GM19455 (cell line): ENCODE data around the gene STOM.

Experiments used
- ATAC-seq: cut with Tn5 transposase; IDR thresholded peaks from one replicate; pipeline ENCODE4 v1.9.1; 2021; ENCODE audit not compliant: unreplicated experiment

Gene STOM

GRCh38 chr9:121322737-121323448, 47.2 kb downstream of the STOM start:
- ATAC-seq = no peak

DNA sequence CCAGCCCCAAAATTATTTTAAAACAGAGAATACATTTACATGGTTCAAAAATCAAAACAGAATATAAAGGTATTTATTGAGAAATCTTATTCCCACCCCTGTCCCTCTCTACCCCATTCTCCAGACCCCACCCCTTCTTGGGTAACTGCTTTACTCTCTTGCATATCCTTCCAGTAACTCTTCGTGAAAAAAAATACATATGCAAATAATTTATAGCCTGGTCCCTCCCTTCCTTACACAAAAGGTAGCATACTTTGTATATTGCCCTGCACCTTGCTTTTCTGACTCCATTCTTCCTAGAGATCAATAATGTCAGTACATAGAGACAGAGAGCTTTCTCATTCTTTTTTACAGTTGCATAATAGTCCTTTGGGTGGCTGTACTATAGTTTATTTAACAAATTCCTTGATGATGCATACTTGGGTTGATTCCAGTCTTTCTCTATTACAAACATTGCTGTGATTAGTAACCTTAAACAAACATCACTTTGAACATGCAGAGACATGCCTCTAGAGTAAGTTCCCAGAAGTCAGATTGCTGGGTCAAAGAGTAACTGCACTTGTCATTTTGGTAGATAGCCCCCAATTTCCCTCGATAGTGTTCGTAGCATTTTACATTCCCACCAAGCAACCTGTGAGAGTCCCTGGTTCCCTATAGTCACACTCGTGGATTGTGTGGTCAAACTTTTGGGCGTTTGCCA, 47.9 kb downstream of the STOM start:
- no peak for ATAC-seq

DNA sequence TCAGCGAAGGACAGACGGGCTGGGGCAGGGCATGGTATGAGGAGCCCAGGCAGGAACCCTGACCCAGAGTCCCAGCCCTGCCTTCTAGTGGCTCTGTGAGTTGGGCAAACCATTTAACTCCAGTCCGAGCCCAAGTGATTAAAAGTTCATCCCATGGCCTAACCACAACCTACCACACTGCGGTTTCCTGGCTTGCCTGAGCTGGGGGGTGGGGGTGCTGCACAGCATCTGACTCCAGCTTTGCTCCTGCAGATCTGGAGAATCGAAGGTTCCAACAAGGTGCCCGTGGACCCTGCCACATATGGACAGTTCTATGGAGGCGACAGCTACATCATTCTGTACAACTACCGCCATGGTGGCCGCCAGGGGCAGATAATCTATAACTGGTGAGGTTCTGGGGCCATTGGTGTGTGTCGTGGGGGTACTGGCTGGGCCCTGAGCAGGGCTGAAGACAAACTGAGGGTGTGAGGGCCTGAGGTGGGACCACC, 49.0 kb downstream of the STOM start:
- no peak for ATAC-seq

DNA sequence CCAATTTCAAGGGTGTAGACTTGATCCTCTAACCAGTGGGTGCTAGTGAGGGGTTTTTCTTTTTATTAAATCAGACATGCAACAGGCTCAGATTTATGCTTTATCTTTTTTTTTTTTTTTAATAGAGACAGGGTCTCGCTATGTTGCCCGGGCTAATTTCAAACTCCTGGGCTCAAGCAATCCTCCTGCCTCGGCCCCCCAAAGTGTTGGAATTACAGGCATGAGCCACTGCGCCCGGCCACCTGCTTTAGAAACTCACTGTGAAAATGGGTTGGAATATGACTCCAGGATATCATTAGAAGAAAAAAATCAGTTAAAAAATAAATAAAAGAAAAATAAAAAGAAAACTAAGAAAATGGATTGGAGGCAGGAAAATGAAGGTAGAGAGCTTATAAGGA, 50.7 kb downstream of the STOM start:
- ATAC-seq = no peak

- ATAC-seq = no peak
These were observed 51.2 kb downstream of the STOM start for GRCh38 chr9:121318631-121319382.

GRCh38 chr9:121317737-121318630, 52.1 kb downstream of the STOM start:
- ATAC-seq = no peak

DNA sequence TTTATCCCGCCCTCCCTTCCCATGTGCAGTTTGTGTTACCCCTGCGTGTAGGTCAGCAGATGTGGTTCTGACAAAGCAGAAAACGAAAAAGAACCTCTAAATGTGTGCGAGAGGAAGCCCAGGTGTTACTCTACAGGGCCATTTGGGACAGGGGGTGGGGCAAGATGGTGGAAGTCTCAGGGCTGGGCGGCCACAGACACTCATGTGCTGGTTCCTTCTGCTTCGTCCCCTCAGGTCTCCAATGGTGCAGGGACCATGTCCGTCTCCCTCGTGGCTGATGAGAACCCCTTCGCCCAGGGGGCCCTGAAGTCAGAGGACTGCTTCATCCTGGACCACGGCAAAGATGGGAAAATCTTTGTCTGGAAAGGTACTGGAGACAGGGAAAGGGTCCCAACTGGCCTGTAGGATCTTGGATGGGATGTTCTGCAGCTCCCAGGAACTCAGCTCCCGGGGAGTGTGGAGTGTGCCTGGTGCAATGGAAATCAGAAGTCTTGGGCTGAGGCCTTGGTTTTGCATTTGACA, 53.1 kb downstream of the STOM start:
- no peak for ATAC-seq

GRCh38 chr9:121316378-121316777, 53.7 kb downstream of the STOM start:
- no peak for ATAC-seq

DNA sequence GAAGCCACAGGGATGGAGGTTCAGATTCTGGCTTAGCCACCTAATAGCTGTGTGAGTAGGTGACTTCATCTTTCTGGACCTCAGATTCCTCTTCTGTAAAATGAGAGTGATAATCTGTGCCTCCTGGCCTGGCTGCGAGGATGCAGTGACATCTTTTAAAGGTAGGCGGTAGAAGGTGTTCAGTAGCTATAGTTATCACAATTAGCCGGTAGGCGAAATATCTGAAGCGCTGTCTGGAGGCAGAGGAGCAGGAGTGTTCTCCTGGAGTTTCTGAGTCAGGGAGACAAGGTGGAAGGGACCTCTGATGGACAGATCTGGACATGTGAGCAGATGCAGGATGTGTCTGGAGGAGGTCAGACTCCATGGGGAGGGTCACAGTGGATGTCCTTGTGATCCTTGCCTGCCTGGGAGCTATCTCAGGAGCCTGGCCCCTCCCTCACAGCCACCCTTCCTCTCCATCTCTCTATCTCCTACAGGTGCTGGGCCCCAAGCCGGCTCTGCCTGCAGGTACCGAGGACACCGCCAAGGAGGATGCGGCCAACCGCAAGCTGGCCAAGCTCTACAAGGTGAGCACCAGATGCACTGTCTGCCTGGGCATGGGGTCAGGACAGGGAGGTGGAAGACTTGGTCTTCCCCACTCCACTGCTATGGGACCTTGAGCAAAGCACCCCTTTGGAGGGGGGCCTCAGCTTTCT, 56.4 kb downstream of the STOM start:
- no peak for ATAC-seq

DNA sequence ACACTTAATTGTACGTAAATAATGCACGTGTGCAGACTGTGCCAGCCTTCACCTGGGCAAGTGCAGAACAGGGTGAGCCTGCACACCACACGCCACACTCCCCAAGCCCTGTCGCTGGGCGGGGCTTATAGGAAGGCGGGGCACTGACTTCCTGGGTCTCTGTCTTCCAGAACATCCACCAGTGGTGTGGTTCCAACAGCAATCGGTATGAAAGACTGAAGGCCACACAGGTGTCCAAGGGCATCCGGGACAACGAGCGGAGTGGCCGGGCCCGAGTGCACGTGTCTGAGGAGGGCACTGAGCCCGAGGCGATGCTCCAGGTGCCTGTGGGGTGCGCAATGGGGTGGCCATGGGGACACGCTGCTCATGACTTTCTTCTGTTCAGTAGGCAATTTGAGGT, 57.9 kb downstream of the STOM start:
- no peak for ATAC-seq

GRCh38 chr9:121310571-121310970, 59.5 kb downstream of the STOM start:
- ATAC-seq = no peak

DNA sequence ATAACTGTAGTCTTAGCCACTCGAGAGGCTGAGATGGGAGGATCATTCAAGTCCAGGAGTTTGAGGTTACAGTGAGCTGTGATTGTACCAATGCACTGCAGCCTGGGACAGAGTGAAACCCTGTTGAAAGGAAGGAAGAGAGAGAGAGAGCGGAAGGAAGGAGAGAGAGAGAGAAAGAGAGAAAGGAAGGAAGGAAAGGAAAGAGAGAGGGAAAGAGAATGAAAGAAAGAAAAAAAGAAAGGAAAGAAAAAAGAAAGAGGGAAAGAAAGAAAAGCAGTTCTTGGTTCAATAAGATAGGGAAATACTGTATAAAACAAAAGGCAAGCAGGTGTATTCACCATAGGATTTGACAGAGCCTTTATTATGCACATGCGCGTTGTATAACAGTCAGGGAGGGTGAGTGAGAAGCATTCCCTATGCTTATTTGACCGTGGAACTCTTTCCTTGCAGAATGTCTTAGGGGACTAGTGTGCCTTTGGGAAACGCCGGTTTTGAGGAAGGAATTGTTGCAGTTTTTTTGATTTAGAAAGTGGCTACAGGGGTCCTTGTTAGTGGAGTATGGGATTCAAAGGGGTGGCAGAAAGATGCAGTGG, 60.1 kb downstream of the STOM start:
- ATAC-seq = no peak

DNA sequence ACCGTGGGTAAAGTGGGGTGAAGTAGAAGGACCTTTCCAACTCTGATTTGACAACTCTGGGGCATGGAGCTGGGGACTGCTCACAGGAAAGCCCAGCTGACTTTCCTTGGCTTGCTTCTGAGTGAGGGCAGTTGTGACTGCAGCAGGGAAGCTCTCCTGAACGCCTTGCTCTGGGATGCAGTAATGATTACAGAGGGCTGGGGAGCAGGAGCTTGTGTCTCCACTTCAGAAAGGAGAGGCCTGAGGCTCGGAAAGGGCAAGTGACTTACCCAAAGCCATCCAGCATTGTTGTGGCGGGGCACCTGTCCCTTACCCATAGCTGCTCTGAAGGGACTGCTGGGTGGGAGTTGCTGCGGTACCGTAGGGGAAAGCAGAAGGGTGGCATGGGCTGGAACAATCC, 60.9 kb downstream of the STOM start:
- ATAC-seq = no peak

DNA sequence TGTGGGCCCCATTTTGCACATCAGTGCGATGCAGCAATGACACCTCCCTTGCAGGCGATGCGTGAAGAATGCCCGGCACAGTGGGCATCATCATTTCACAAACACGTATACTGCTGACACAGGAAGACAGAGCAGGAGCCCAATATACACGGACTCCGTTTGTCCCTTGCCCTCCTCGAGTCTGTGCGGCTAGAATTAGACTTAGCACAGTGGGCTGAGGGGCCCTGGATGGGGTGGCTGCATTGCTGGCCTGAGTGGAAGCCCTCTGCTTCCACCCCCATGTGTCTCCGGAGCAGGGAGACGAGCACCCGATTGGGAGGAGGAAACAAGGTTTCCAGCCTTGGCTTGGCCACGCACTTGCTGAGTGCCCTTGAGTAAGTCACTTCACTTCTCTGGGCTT, 61.3 kb downstream of the STOM start:
- ATAC-seq = no peak

DNA sequence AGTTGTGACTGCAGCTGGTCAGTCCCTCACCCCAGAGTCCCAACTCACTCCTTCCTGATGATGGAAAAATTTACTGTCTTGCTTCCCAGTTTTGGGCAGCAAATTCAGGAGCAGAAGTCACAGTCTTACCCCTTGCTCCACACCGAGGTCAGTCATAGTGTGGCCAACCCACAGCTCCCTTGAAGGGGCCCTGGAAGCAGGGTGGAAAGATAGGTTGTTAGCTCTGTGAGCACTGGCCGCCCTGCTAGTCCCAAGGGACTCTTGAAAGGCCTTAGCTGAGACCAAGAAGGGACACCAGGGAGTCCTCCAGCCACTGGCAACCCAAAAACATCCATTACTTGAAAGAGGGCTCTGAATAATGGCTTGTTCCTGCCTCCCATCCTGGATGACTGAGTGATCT, 62.1 kb downstream of the STOM start:
- no peak for ATAC-seq

DNA sequence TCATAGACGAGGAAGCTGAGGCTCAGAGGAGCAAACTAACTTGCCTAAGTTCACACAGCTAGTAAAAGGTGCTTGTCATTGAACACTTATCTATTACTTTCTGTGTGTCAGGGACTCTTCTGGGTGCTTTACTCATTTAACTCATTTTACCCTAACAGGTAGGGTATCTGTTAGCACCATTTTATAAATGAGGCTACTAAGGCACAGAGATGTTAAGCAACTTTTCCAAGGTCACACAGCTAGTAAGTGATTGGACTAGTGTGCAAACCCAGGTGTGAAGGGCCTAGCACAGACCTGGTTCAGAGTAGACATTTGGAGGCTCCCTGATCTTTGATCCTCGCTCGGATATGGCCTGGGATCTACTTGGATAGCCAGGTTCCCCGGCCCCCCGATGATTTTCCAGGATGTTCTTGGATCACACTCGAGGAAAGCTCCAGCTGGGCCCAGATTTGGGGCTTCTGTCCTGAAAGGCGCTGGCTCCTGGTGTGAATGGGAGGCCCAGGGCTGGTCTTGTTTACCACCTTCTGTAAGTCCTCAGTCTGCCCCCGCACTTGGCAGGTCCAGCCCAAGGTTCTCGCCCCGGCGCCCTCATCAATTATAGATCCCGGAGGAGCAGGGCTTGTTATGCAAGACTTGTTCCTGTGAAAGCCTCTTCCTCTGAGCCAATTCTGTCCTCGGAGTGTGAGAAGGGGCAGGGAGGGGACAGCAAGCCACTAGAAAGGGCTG, 64.6 kb downstream of the STOM start:
- ATAC-seq = no peak

DNA sequence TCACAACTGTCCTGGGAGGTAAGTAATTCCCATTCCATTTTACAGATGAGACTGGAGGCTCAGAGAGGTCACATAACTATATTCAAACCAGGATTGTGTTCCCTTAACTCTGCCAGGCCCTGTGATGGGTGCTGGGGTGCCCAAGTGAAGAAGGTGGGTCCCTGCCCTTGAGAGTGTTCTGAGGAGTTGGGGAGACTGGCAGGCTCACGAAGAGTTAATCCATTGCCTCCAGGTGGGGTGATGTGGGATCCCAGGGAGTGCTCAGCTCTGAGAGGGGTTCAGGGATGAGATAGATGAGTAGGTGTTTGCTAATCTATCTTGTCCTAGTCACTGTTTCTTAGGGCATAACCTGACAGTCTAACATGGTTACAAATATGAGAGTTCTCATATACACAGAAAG, 65.3 kb downstream of the STOM start:
- no peak for ATAC-seq

DNA sequence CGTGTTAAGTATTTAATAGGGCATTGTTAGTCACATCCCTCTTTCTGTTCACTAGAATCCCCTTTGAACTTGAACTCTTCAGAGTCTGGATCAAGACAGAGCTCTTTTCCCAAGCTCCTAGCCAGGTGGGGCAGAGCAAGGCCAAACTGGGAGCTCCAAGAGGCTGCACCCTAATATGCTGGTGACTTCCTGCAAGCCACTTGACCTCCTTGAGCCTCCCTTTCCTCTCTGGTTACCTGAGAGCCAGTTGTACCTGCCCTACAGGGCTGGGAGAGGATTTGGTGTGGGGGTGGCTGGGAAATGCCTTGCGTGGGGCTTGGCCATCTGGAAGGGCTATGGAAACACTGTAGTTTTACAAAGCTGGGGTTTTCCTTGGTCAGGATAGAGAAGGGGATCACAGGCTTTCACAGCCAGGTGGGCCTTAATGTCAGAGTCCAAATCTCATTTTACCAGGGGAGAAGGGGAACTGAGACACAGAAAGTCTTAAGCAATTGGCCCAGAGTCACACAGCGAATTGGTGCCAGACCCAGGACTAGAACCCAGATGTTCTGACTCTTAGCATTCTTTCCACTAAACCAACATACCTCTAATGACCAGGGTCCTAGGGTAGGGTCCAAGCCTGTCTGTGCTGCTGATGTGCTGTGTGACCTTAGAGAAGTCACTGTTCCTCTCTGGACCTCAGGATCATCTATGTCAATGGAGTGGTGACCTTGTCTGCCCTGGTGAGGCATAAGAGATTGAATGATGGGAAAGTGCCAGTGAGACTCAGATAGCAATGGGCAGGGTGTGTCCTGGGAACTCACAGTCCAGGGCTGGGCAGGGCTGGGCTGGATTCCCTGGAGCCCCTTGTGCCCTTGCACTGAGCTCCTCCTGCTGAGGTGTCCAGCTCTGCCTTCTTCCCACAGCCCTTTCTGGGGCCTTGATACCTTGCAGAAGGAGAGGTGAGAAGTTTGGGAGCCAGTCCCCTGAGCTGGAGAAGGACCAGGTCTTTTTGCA, 66.3 kb downstream of the STOM start:
- ATAC-seq = no peak
